H1 (cell line): Measurements from ENCODE around the gene TMEM145.

Source experiments
- EP300 ChIP-seq, 2 experiments: IDR thresholded peaks; 1 replicate in 1 of 2; 2 replicates in 1 of 2; pipeline ENCODE4 v1.6.1; 2011 to 2012; ENCODE audit warnings: low read depth in 2 of 2, low read length in 2 of 2, mild to moderate bottlenecking in 2 of 2, borderline replicate concordance in 1 of 2, inconsistent platforms in 1 of 2, moderate library complexity in 1 of 2
- EZH2 ChIP-seq: fragments of 200-600 bp; sonication (generic); IDR thresholded peaks from 2 replicates; pipeline ENCODE4 v1.7.1; 2012; ENCODE audit warnings: low read depth, mild to moderate bottlenecking, moderate library complexity, low read length, inconsistent platforms; ENCODE audit not compliant: severe bottlenecking
- FOSL1 ChIP-seq: IDR thresholded peaks from 2 replicates; pipeline ENCODE4 v1.6.1; 2011; ENCODE audit warnings: mild to moderate bottlenecking, low read depth, low read length, moderate library complexity; ENCODE audit not compliant: insufficient read depth
- GTF2F1 ChIP-seq: IDR thresholded peaks from 2 replicates; pipeline ENCODE4 v1.6.1; 2012; ENCODE audit warnings: low read depth, low read length, improper control_type of control experiment, borderline replicate concordance
- MAFK ChIP-seq: IDR thresholded peaks from 2 replicates; pipeline ENCODE4 v1.6.1; 2012; ENCODE audit warnings: low read depth, mild to moderate bottlenecking, improper control_type of control experiment, low read length
- MAX ChIP-seq: IDR thresholded peaks from 2 replicates; pipeline ENCODE4 v1.6.1; 2012; ENCODE audit warnings: inconsistent platforms
- POLR2A ChIP-seq, 2 experiments: IDR thresholded peaks; 1 replicate in 1 of 2; 2 replicates in 1 of 2; pipeline ENCODE4 v1.6.1; 2011; ENCODE audit warnings: low read depth in 2 of 2, low read length in 2 of 2, mild to moderate bottlenecking in 2 of 2; ENCODE audit errors: control extremely low read depth in 1 of 2
- RBBP5 ChIP-seq: IDR thresholded peaks from 2 replicates; pipeline ENCODE4 v1.7.1; 2012; ENCODE audit warnings: low read depth, mild to moderate bottlenecking, inconsistent platforms, low read length, moderate library complexity, borderline replicate concordance
- SIX5 ChIP-seq: IDR thresholded peaks from 2 replicates; pipeline ENCODE4 v1.6.1; 2011; ENCODE audit warnings: mild to moderate bottlenecking, low read depth, low read length
- ZNF274 ChIP-seq: IDR thresholded peaks from 2 replicates; pipeline ENCODE4 v1.7.0; 2012; ENCODE audit warnings: low read length, borderline replicate concordance; ENCODE audit errors: extremely low read depth
- TF ChIP-seq, protein P1 (sequence below), 3 experiments: IDR thresholded peaks; 1 replicate in 2 of 3; 2 replicates in 1 of 3; pipeline versions ENCODE4 v1.5.1 to v1.6.1; 2011; ENCODE audit warnings: low read length in 3 of 3, mild to moderate bottlenecking in 3 of 3, inconsistent platforms in 2 of 3, low read depth in 1 of 3, moderate library complexity in 1 of 3; ENCODE audit not compliant: insufficient read depth in 1 of 3; ENCODE audit errors: control extremely low read depth in 1 of 3

GRCh38 chr19:42268142-42268703 lies 44.9 kb upstream of the TMEM145 start:
- TF ChIP-seq POLR2A (IDR thresholded peaks at IDR 0.05; ENCODE audit: control extremely low read depth in 1 of 2, low read depth in 2 of 2, low read length in 2 of 2) (peak in 1 of 2 experiments; percentile 60; a peak in 2 of 3 replicates), GTF2F1 (no peak), ZNF274 (no peak), SIX5 (no peak), MAX (peak; percentile 82), FOSL1 (no peak), RBBP5 (no peak), MAFK (no peak), EZH2 (no peak), EP300 (IDR thresholded peaks at IDR 0.05; ENCODE audit: borderline replicate concordance in 1 of 2, low read depth in 2 of 2, low read length in 2 of 2) (peak; percentile 49 to 85; a peak in 2 of 3 replicates)
- TF ChIP-seq, protein P1, sequence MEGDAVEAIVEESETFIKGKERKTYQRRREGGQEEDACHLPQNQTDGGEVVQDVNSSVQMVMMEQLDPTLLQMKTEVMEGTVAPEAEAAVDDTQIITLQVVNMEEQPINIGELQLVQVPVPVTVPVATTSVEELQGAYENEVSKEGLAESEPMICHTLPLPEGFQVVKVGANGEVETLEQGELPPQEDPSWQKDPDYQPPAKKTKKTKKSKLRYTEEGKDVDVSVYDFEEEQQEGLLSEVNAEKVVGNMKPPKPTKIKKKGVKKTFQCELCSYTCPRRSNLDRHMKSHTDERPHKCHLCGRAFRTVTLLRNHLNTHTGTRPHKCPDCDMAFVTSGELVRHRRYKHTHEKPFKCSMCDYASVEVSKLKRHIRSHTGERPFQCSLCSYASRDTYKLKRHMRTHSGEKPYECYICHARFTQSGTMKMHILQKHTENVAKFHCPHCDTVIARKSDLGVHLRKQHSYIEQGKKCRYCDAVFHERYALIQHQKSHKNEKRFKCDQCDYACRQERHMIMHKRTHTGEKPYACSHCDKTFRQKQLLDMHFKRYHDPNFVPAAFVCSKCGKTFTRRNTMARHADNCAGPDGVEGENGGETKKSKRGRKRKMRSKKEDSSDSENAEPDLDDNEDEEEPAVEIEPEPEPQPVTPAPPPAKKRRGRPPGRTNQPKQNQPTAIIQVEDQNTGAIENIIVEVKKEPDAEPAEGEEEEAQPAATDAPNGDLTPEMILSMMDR (IDR thresholded peaks at IDR 0.05; ENCODE audit: control extremely low read depth in 1 of 3, insufficient read depth in 1 of 3, low read depth in 1 of 3, low read length in 3 of 3), result no peak
